ENCODE data around the gene IMMP1L.

DNA sequence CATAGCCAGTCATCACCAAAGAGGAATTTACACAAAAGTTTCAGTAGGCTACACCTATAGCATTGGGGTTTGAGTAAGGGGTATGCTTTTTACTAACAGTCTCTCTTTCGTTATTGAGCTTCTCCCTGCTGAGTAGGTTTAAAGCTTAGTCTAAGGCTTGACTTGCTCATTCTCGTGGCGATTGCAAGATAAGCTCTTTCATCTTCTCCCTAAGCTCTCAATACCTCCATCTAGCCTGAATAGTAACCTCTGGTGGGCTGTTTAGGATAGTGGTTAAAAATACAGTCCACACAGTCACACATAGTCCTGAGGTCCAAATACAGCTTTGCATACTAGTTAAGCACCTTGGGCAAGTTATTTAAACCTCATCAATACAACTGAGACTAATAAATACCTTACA lies 65.6 kb downstream of the IMMP1L start:
- no peak for TF ChIP-seq POLR2A (IDR thresholded peaks at IDR 0.05; ENCODE audit: low read depth, low read length)
- TF ChIP-seq POLR2AphosphoS5 (IDR thresholded peaks at IDR 0.05; ENCODE audit: low read depth, low read length), result no peak
- no peak for TF ChIP-seq SPI1 (IDR thresholded peaks at IDR 0.05; ENCODE audit: low read depth, low read length)
- TF ChIP-seq PAX5 (IDR thresholded peaks at IDR 0.05; ENCODE audit: insufficient read depth, low read length, severe bottlenecking), result no peak
- no peak for TF ChIP-seq TAF1 (IDR thresholded peaks at IDR 0.05; ENCODE audit: low read depth, low read length)
- no peak for TF ChIP-seq POU2F2 (IDR thresholded peaks at IDR 0.05; ENCODE audit: low read depth, low read length)

All from GM12891 (cell line).